SHP77 (cell line): ENCODE measurements around the gene SARS2.
"Not testable (repeated sequence)": the region's sequence is repeated elsewhere in the genome, so short reads cannot be mapped to it uniquely, and the experiment has no call there.

Experiments used
- DNase-seq, 2 experiments: peaks; one replicate each; lab custom pipeline; 2025; lab: John Stamatoyannopoulos, UW

The SARS2 gene

DNA sequence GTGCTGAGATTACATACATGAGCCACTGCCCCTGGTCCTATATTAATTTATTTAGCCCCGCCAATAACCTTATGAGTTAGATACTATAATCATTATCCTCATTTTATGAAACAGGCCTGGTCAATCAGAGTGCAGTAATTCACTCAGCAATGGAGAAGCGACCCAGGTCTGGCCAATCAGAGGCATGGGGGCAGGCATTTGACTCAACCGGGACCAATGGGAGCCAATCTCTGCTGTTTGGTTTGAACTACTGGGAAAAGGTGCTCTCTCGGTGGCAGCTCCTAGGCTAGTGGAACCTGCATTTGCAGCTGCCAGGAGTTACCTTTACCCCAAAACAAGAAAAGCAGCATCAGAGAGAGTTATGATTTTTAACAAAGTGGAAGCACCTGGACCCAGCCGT is 37.7 kb downstream of the SARS2 start:
- peak; percentile 77 to 80 for DNase-seq

DNA sequence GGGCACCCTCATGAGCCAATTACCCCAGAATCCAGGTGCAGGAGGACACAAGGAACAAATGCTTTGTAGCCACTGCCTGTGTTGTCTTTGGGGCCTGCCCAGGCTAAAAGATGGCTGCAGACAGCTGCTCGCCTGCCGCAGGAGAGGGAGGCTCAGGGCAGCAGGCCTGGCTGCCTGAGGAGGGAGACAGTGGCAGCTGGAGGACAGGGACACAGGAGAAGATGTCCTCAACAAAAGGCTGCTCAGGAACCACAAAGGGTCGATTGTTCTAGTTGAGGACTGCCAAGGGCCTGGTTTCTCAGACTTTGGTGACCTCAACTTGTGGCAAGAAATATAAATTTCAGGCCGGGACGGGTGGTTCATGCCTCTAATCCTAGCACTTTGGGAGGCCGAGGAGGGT is 38.8 kb downstream of the SARS2 start:
- peak in 1 of 2 experiments; percentile 30 for DNase-seq

- no peak for DNase-seq
Measured at GRCh38 chr19:38890686-38891085, 39.9 kb downstream of the SARS2 start.

DNA sequence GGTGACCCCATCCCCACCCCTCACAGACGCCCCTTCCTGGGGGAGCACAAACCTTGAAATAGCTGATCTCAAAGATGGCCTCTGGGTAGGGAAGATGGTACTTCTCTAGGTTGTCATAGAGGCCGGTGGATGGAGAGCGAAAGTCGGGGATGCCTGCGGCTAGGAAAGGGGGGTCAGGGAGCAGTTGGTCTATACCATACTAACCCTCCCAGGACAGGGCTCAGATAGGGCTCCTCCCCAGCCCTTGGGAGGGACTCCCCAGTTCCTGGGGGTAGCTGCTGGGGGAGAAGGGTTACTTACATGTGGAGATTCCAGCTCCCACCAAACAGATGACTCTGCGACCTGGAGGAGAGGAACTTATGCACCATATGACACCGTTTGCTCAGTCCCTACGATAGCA is 40.8 kb downstream of the SARS2 start:
- DNase-seq, result no peak

DNA sequence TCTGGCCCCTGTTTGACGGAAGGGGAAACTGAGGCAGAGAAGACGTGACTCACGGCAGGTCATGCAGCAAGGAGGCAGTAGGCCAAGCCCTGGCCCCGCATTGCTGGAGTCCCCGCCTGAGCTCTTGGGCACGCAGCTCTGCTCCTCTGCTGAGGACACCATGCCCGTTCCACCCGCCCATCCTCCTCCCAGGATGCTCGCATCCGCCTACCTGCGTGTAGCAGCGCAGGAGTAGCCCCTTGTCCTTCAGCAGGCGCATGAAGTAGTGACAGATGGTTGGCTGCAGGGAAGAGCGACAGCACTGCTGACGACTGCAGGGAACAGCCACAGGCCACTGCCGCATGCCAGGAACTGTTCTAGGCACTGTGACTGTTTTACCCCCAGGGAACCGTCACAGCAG is 41.7 kb downstream of the SARS2 start:
- DNase-seq, result no peak

DNA sequence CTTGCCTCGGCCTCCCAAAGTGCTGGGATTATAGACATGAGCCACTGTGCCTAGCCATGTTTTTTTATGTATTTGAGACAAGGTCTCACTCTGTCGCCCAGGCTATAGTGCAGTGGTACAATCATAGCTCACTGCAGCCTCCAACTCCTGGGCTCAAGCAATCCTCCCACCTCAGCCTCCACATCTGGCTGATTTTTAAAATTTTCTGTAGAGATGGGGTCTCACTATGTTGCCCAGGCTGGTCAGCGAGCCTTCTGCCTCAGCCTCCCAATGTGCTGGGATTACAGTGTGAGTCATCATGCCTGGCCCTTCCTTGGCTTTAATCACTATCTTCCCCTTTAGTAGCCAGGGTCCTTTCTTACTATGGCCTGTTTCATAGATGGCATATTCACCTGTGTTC is 45.9 kb downstream of the SARS2 start:
- DNase-seq, result not testable (repeated sequence)

DNA sequence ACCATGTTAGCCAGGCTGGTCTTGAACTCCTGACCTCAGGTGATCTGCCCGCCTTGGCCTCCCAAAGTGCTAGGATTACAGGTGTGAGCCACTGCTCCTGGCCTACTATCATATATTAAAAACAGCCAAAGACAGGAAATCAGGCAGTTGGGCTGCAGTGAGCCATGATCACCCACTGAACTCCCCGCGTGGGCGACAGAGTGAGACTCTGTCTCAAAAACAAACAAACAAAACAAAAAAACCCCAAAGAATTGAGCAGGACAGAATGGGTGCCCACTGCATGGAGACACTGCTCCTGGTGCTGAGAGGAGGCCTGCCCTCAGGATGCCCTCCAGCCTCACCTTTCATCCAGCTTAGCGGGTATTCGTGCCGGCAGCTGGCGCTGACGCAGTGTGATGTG is 47.3 kb downstream of the SARS2 start:
- no peak for DNase-seq

DNA sequence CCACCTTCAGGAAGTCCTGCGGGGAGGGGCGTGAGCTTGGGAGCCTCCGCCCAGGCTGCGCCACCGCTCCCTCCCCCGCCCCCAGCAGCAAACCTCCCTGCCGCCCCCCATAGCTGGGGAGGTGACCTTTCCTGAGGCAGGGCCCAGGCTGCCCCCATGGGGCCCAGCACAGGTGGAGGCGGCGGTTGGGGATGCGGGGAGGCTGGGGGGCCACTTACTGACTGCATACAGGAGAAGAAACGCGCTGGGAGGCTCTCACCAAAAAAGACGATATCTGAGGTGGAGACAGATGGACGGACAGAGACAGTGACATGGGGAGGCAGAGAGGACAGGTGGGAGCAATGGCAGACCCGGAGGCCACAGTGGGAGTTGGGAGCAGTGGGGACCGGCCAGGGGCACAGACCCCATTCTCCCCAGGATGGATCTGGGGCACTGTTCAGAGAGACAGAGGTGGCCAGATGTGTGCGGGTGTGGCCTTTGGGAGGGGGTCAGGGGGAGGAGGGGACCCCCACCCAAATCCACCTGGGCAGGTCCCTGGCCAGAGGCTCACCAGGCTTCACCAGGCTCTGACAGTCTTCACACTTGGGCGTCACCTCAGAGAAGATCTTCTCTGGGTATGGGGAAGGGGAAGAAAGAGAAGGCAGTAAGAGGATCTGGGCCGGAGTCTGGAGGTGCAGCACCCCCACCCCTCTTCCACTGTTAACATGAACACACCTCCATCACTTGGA is 49.5 kb downstream of the SARS2 start:
- no peak for DNase-seq

- no peak for DNase-seq
Measured at GRCh38 chr19:38880076-38880881, 50.3 kb downstream of the SARS2 start.

GRCh38 chr19:38879400-38879751 is 51.2 kb downstream of the SARS2 start:
- DNase-seq, result no peak

DNA sequence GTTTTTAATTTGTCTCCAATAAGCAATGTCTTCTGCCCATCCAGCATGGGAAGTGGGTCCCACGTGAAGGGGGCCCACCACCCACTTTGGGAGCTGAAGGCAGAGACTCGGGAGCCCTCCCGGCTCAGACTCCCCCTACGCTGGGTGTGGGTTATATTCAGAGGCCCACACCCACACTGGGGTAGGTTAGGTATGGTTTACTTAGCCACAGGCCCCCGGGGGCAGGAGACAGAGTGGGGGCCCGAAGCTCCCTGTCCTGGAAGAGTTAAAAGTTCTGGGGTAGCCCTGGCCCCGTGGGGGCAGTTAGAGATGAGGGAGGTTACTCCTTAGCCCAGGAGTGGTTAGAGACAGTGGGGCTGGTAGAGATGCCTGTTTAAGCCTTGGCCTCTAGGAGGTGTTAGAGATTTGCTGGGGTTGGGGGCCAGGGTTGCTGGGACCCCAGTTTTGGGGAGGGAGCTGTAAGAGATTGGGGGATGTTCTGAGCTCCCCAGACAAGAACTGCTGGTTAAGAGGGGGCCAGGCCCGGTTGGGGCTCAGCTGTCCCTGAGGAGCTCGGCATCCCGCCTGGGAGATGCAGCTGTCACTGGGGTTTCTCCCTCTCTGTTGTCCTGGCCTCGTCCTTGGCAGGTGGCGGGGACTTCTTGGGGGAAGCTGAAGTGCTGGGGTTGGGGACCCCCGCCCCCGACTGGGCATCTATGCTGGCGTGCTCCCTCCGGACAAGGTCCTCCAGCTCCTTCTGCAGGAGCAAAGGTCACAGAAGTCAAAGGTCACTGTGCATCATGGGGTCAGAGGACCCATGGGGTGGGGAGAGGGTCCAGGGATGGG is 51.8 kb downstream of the SARS2 start:
- no peak for DNase-seq

GRCh38 chr19:38877781-38878574 is 52.6 kb downstream of the SARS2 start, which contains the start of gene RINL:
Gene RINL (minus strand): TSS chr19:38878275. CDS start chr19:38876742, 1,533 bp downstream.
- DNase-seq, result peak; percentile 99

- peak; percentile 61 to 82 for DNase-seq
Measured at GRCh38 chr19:38875656-38876395, 54.7 kb downstream of the SARS2 start.

DNA sequence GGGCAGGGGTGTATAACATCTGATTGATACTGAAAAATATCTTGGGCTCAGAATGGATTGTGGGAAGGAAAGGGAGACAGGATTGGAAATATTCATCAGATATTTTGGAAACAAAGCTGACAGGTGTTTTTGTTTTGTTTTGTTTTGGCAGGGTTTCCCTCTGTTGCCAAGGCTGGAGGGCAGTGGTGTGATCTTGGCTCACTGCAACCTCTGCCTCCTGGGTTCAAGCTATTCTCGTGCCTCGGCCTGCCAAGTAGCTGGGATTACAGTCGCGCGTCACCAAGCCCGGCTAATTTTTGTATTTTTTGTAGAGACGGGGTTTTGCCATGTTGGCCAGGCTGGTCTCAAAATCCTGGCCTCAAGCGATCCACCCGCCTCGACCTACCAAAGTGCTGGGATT is 57.2 kb downstream of the SARS2 start:
- not testable (repeated sequence) for DNase-seq

DNA sequence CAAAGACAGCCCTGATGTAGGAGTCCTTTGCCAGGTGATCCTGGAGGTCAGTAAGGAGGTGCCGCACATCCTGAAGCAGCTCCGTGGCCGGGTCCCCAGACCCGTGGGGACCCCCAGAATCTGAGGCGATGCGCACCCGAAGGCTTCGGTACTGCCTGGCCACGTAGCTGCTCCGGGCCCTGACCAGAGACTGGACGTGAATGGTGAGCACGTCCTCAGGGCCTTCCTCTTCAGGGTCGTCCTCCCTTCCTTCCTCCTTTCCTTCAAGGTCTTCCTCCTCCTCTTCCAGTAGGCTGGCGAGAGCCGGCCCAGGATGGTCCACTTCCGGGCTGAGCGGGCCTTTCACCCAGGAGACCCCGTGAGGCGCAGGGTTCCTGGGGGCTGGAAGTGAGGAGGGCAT is 60.0 kb downstream of the SARS2 start:
- DNase-seq, result no peak

DNA sequence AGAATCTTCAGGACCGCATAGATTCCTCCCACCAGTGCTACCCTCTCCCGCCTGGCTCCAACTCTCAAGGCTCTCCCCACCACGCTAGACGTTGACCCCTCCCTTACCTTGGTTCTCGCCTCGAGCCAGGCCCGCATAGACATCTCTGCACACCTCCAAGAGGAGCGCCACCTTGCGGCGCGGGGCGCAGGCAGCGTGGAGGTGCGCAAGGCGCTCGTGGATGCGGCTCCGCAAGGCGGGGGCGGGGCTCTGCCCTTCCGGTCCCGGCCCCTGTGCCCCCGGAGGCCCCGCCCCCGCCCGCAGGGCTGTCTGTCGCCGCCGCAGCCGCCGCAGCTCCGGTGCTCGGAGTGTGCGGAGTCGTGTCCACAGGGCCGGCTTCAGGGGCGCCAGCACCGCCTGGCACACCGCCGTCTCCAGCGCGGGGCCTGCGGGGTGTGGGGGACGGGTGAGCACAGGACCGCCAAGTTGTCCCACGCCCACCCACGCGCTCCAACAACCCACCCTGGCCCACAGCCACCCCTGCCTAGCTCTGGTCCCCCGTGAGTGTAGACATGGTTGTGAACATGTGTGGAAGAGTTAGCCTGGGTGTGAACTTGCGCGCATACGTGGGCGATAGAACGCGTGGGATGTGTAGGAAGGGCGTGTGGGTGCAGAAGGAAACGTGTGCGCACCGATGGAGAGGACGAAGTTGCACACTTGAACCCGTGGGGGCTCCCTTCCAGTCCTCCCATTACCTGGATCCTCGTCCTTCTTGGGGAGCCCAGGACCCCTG is 60.5 kb downstream of the SARS2 start:
- peak; percentile 96 to 97 for DNase-seq

GRCh38 chr19:38869160-38869835 is 61.3 kb downstream of the SARS2 start:
- peak in 1 of 2 experiments; percentile 52 for DNase-seq

GRCh38 chr19:38868551-38868950 is 62.0 kb downstream of the SARS2 start:
- DNase-seq, result no peak

DNA sequence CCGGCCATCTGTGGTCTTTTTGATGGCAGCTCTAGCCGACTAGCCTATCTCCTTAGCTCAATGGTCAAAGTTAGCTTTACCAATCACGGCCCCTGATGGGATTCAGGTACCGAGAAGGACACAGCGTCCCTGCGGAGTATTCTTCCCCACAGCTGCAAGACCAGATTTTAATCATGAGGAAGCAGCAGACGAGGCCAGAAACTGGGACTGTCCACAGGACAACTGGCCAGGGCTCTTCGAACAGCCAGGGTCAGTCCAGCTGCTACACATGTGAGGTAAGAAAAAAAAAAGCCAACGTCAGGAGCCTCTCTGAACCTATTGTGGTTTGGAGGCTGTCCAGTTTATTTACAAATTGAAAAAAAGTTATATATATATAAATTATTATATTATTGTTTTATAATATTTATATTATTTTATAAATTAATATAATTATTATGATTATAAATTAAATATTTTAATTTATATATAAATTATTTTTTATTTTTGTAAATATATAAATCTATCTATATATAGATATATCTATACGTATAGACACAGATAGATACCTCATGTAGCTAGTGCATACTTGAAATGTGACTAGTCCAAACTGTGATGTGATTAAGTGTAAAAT is 63.3 kb downstream of the SARS2 start:
- DNase-seq, result no peak
